ENCODE results near the gene PRKD2. TPM values are rescaled to one million over a fixed set of nuclear protein-coding genes. Genes with fewer than 3 reads are reported as not detected.
A peak's percentile ranks its signal among the peaks of the same experiment; 100 is the strongest.
"Not testable (repeated sequence)": the region's sequence is repeated elsewhere in the genome, so short reads cannot be mapped to it uniquely, and the experiment has no call there.

The PRKD2 gene
- total and polyA plus RNA-seq, 4 donors, result 8.0 to 30.4 (median 24.5) TPM

GRCh38 chr19:46713781-46714443 is 3.0 kb downstream of the PRKD2 start:
- H3K9me3 ChIP-seq (ENCODE audit: control insufficient read depth, insufficient read depth, low read length), result no peaks in the 10 kb centered on the region
- H3K4me1 ChIP-seq (ENCODE audit: control insufficient read depth, insufficient read depth, low read length), result peaks cover 49% of the 10 kb centered on the region
- peak overlapping the region; percentile 77 for H3K4me3 ChIP-seq (ENCODE audit: low read depth, low read length)
- H3K27ac ChIP-seq (ENCODE audit: low read depth, low read length), result peak overlapping the region; percentile 87
- peaks cover 30% of the 10 kb centered on the region for H3K36me3 ChIP-seq (ENCODE audit: control insufficient read depth, insufficient read depth, low read length)
- no peaks in the 10 kb centered on the region for H3K27me3 ChIP-seq (ENCODE audit: control insufficient read depth, insufficient read depth, low read length)
- WGBS (ENCODE audit: insufficient coverage), result 2% methylated on average over 18 of the region's 39 CpGs
- DNase-seq (ENCODE audit: low read depth in 4 of 6, low spot score in 6 of 6), result peak in 4 of 6 donors; percentile 38 to 91 (median 64)

- peaks cover 29% of the 10 kb centered on the region for H3K36me3 ChIP-seq (ENCODE audit: control insufficient read depth, insufficient read depth, low read length)
- not testable (repeated sequence) for H3K27ac ChIP-seq (ENCODE audit: low read depth, low read length); H3K4me3 ChIP-seq (ENCODE audit: low read depth, low read length); H3K27me3 ChIP-seq (ENCODE audit: control insufficient read depth, insufficient read depth, low read length); H3K9me3 ChIP-seq (ENCODE audit: control insufficient read depth, insufficient read depth, low read length); DNase-seq (ENCODE audit: low read depth in 4 of 6, low spot score in 6 of 6)
- peaks cover 38% of the 10 kb centered on the region for H3K4me1 ChIP-seq (ENCODE audit: control insufficient read depth, insufficient read depth, low read length)
- 100% methylated on average over 1 of the region's 6 CpGs for WGBS (ENCODE audit: insufficient coverage)
Observed at GRCh38 chr19:46712768-46713338, 4.1 kb downstream of the PRKD2 start.

- Histone ChIP-seq H3K4me3 (ENCODE audit: low read depth, low read length) (no peak overlapping the region), H3K9me3 (ENCODE audit: control insufficient read depth, insufficient read depth, low read length) (no peaks in the 10 kb centered on the region), H3K27me3 (ENCODE audit: control insufficient read depth, insufficient read depth, low read length) (no peaks in the 10 kb centered on the region), H3K27ac (ENCODE audit: low read depth, low read length) (no peak overlapping the region), H3K36me3 (ENCODE audit: control insufficient read depth, insufficient read depth, low read length) (peaks cover 33% of the 10 kb centered on the region), H3K4me1 (ENCODE audit: control insufficient read depth, insufficient read depth, low read length) (peaks cover 19% of the 10 kb centered on the region)
- 72% methylated on average over 16 of the region's 25 CpGs for WGBS (ENCODE audit: insufficient coverage)
- no peak for DNase-seq (ENCODE audit: low read depth in 4 of 6, low spot score in 6 of 6)
Observed at GRCh38 chr19:46710687-46711086, 6.2 kb downstream of the PRKD2 start.

- Histone ChIP-seq H3K4me3 (ENCODE audit: low read depth, low read length) (no peak overlapping the region), H3K4me1 (ENCODE audit: control insufficient read depth, insufficient read depth, low read length) (no peaks in the 10 kb centered on the region), H3K27ac (ENCODE audit: low read depth, low read length) (no peak overlapping the region), H3K36me3 (ENCODE audit: control insufficient read depth, insufficient read depth, low read length) (peaks cover 64% of the 10 kb centered on the region), H3K27me3 (ENCODE audit: control insufficient read depth, insufficient read depth, low read length) (no peaks in the 10 kb centered on the region), H3K9me3 (ENCODE audit: control insufficient read depth, insufficient read depth, low read length) (no peaks in the 10 kb centered on the region)
- peak in 2 of 6 donors; percentile 20 to 47 for DNase-seq (ENCODE audit: low read depth in 4 of 6, low spot score in 6 of 6)
- WGBS (ENCODE audit: insufficient coverage), result 39% methylated on average over 21 of the region's 21 CpGs
Observed at GRCh38 chr19:46704379-46705076, 12.4 kb downstream of the PRKD2 start.

- WGBS (ENCODE audit: insufficient coverage), result 90% methylated on average over 10 of the region's 13 CpGs
- H3K27ac ChIP-seq (ENCODE audit: low read depth, low read length), result no peak overlapping the region
- peaks cover 12% of the 10 kb centered on the region for H3K4me1 ChIP-seq (ENCODE audit: control insufficient read depth, insufficient read depth, low read length)
- H3K4me3 ChIP-seq (ENCODE audit: low read depth, low read length), result no peak overlapping the region
- no peak for DNase-seq (ENCODE audit: low read depth in 4 of 6, low spot score in 6 of 6)
- peaks cover 72% of the 10 kb centered on the region for H3K36me3 ChIP-seq (ENCODE audit: control insufficient read depth, insufficient read depth, low read length)
- H3K9me3 ChIP-seq (ENCODE audit: control insufficient read depth, insufficient read depth, low read length), result no peaks in the 10 kb centered on the region
- no peaks in the 10 kb centered on the region for H3K27me3 ChIP-seq (ENCODE audit: control insufficient read depth, insufficient read depth, low read length)
Observed at GRCh38 chr19:46700704-46701103, 16.2 kb downstream of the PRKD2 start.

- DNase-seq (ENCODE audit: low read depth in 4 of 6, low spot score in 6 of 6), result no peak
- peaks cover 81% of the 10 kb centered on the region for H3K36me3 ChIP-seq (ENCODE audit: control insufficient read depth, insufficient read depth, low read length)
- 96% methylated on average over 10 of the region's 11 CpGs for WGBS (ENCODE audit: insufficient coverage)
- no peaks in the 10 kb centered on the region for H3K9me3 ChIP-seq (ENCODE audit: control insufficient read depth, insufficient read depth, low read length)
- H3K27me3 ChIP-seq (ENCODE audit: control insufficient read depth, insufficient read depth, low read length), result no peaks in the 10 kb centered on the region
- no peak overlapping the region for H3K4me3 ChIP-seq (ENCODE audit: low read depth, low read length)
- H3K27ac ChIP-seq (ENCODE audit: low read depth, low read length), result no peak overlapping the region
- peaks cover 12% of the 10 kb centered on the region for H3K4me1 ChIP-seq (ENCODE audit: control insufficient read depth, insufficient read depth, low read length)
Observed at GRCh38 chr19:46698395-46699321, 18.3 kb downstream of the PRKD2 start.

- 13% methylated on average over 32 of the region's 39 CpGs for WGBS (ENCODE audit: insufficient coverage)
- Histone ChIP-seq H3K9me3 (ENCODE audit: control insufficient read depth, insufficient read depth, low read length) (no peaks in the 10 kb centered on the region), H3K27me3 (ENCODE audit: control insufficient read depth, insufficient read depth, low read length) (no peaks in the 10 kb centered on the region), H3K4me3 (ENCODE audit: low read depth, low read length) (peak overlapping the region; percentile 5), H3K4me1 (ENCODE audit: control insufficient read depth, insufficient read depth, low read length) (peaks cover 12% of the 10 kb centered on the region), H3K27ac (ENCODE audit: low read depth, low read length) (no peak overlapping the region), H3K36me3 (ENCODE audit: control insufficient read depth, insufficient read depth, low read length) (peaks cover 84% of the 10 kb centered on the region)
- DNase-seq (ENCODE audit: low read depth in 4 of 6, low spot score in 6 of 6), result peak in 4 of 6 donors; percentile 24 to 87 (median 60)
Observed at GRCh38 chr19:46697204-46697960, 19.5 kb downstream of the PRKD2 start.

- Histone ChIP-seq H3K4me1 (ENCODE audit: control insufficient read depth, insufficient read depth, low read length) (peaks cover 12% of the 10 kb centered on the region), H3K36me3 (ENCODE audit: control insufficient read depth, insufficient read depth, low read length) (peaks cover 86% of the 10 kb centered on the region), H3K4me3 (ENCODE audit: low read depth, low read length) (no peak overlapping the region), H3K27ac (ENCODE audit: low read depth, low read length) (no peak overlapping the region), H3K27me3 (ENCODE audit: control insufficient read depth, insufficient read depth, low read length) (no peaks in the 10 kb centered on the region), H3K9me3 (ENCODE audit: control insufficient read depth, insufficient read depth, low read length) (no peaks in the 10 kb centered on the region)
- 70% methylated on average over 9 of the region's 9 CpGs for WGBS (ENCODE audit: insufficient coverage)
- DNase-seq (ENCODE audit: low read depth in 4 of 6, low spot score in 6 of 6), result no peak
Observed at GRCh38 chr19:46696866-46697203, 20.1 kb downstream of the PRKD2 start.

- no peak for DNase-seq (ENCODE audit: low read depth in 4 of 6, low spot score in 6 of 6)
- 86% methylated on average over 8 of the region's 10 CpGs for WGBS (ENCODE audit: insufficient coverage)
Observed at GRCh38 chr19:46696052-46696451, 20.9 kb downstream of the PRKD2 start.

More at GRCh38 chr19:46696052-46696451, 20.9 kb downstream of the PRKD2 start:
- Histone ChIP-seq H3K4me1 (ENCODE audit: control insufficient read depth, insufficient read depth, low read length) (peaks cover 12% of the 10 kb centered on the region), H3K36me3 (ENCODE audit: control insufficient read depth, insufficient read depth, low read length) (peaks cover 88% of the 10 kb centered on the region), H3K4me3 (ENCODE audit: low read depth, low read length) (no peak overlapping the region), H3K27ac (ENCODE audit: low read depth, low read length) (no peak overlapping the region), H3K9me3 (ENCODE audit: control insufficient read depth, insufficient read depth, low read length) (no peaks in the 10 kb centered on the region), H3K27me3 (ENCODE audit: control insufficient read depth, insufficient read depth, low read length) (no peaks in the 10 kb centered on the region)

All from spinal cord (tissue), 10 donors.